OCI-LY1 (cell line): ENCODE data around the gene PCP4L1.

ENCODE experiments used
- H2AFZ ChIP-seq: fragments of 200-600 bp; sonication (generic), shearing (Covaris generic); 2 replicates; pipeline ENCODE4 v1.6.0; 2014; ENCODE audit warnings: antibody characterized with exemption, mild to moderate bottlenecking, low read length
- H3F3A ChIP-seq: fragments of 200-600 bp; sonication (generic), shearing (Covaris generic); 2 replicates; pipeline ENCODE4 v1.6.0; 2014; ENCODE audit warnings: mild to moderate bottlenecking, antibody characterized with exemption, low read length, moderate library complexity; ENCODE audit not compliant: insufficient read depth
- H3K27ac ChIP-seq: fragments of 200-600 bp; sonication (generic); 2 replicates; pipeline ENCODE4 v1.5.1; 2014; ENCODE audit warnings: low read length, mixed run types, mild to moderate bottlenecking, low read depth; ENCODE audit not compliant: poor library complexity, severe bottlenecking
- H3K27me3 ChIP-seq: fragments of 200-600 bp; sonication (generic); 2 replicates; pipeline ENCODE4 v1.6.0; 2014; ENCODE audit warnings: antibody characterized with exemption, mild to moderate bottlenecking, low read length, moderate library complexity; ENCODE audit not compliant: insufficient read depth
- H3K36me3 ChIP-seq: fragments of 200-600 bp; sonication (generic); 2 replicates; pipeline ENCODE4 v1.6.1; 2014; ENCODE audit warnings: mild to moderate bottlenecking, antibody characterized with exemption, low read length, moderate library complexity, mixed read lengths; ENCODE audit not compliant: insufficient read depth
- H3K4me1 ChIP-seq: fragments of 200-600 bp; sonication (generic); 2 replicates; pipeline ENCODE4 v1.5.1; 2014; ENCODE audit warnings: mild to moderate bottlenecking, low read length, moderate library complexity; ENCODE audit not compliant: insufficient read depth, severe bottlenecking
- H3K4me2 ChIP-seq: fragments of 200-600 bp; sonication (generic), shearing (Covaris generic); 2 replicates; pipeline ENCODE4 v1.6.1; 2014; ENCODE audit warnings: low read length
- H3K4me3 ChIP-seq: fragments of 200-600 bp; sonication (generic); 2 replicates; pipeline ENCODE4 v1.5.1; 2014; ENCODE audit warnings: low read length, low read depth, mild to moderate bottlenecking, mixed read lengths; ENCODE audit not compliant: poor library complexity, severe bottlenecking
- H3K79me2 ChIP-seq: fragments of 200-600 bp; shearing (Covaris generic); 2 replicates; pipeline ENCODE4 v1.6.1; 2016; ENCODE audit warnings: mixed run types, low read length, mixed read lengths; ENCODE audit not compliant: insufficient read depth
- H3K9ac ChIP-seq: fragments of 200-600 bp; sonication (generic), shearing (Covaris generic); 2 replicates; pipeline ENCODE4 v1.6.1; 2014; ENCODE audit warnings: mild to moderate bottlenecking, low read length, mixed read lengths
- H3K9me2 ChIP-seq: fragments of 200-600 bp; sonication (generic), shearing (Covaris generic); 2 replicates; pipeline ENCODE4 v1.6.1; 2014; ENCODE audit warnings: low read depth, mild to moderate bottlenecking, low read length, mixed read lengths
- H3K9me3 ChIP-seq: fragments of 200-600 bp; shearing (Covaris generic); 2 replicates; pipeline ENCODE4 v1.6.1; 2014; ENCODE audit warnings: low read length, mixed read lengths
- H4K20me1 ChIP-seq: fragments of 200-600 bp; sonication (generic), shearing (Covaris generic); 2 replicates; pipeline ENCODE4 v1.6.0; 2016; ENCODE audit warnings: mild to moderate bottlenecking, low read length; ENCODE audit not compliant: insufficient read depth
- EZH2 ChIP-seq: fragments of 200-600 bp; sonication (generic), shearing (Covaris generic); IDR thresholded peaks from 2 replicates; pipeline ENCODE4 v1.8.0; 2017; ENCODE audit warnings: borderline replicate concordance, mixed run types, mild to moderate bottlenecking, antibody characterized with exemption, low read length, moderate library complexity, mixed read lengths
- TF ChIP-seq, protein P1 (sequence below): fragments of 200-600 bp; sonication (generic), shearing (Covaris generic); IDR thresholded peaks from 2 replicates; pipeline ENCODE4 v1.5.1; 2017; ENCODE audit warnings: mild to moderate bottlenecking, antibody characterized with exemption, low read length, moderate library complexity, mixed read lengths

Gene PCP4L1

DNA sequence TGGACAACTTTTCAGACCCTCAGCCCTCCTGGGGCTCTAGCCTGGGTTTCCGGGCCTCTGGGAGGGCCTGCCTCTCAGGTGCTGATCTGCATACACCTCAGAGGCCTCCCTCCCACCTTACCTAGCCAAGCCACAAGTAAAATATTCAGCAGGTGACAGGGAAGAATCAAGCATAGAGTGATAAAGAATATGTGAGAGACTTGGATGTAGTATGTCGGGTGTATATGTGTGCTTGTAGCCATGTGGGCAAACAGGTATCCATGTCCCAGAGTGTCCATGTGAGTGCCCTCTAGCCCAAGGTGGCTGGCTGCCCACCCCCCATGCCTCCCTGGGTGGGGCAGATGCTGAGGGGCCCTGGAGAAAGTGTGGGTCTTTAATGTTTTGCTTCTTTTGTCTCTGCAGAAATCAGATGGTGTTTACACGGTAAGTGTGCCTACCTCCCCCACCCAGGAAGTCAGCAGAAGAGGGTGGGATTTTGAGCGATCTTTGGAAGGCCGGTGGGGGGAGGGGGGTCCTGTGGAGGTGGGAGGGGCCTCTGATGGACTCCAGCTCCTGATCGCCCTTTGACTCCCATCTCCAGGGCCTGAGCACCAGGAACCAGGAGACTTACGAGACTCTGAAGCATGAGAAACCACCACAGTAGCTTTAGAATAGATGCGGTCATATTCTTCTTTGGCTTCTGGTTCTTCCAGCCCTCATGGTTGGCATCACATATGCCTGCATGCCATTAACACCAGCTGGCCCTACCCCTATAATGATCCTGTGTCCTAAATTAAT, 40.1 kb upstream of the PCP4L1 start:
- H3F3A ChIP-seq, result no peaks in the 10 kb centered on the region
- H3K9ac ChIP-seq, result no peak overlapping the region
- H3K9me2 ChIP-seq, result no peaks in the 10 kb centered on the region
- no peaks in the 10 kb centered on the region for H4K20me1 ChIP-seq
- H3K27ac ChIP-seq, result no peak overlapping the region
- H3K79me2 ChIP-seq, result no peaks in the 10 kb centered on the region
- no peak overlapping the region; the same call in 1 of the 2 replicates for H3K4me2 ChIP-seq
- H3K36me3 ChIP-seq, result peaks cover 17% of the 10 kb centered on the region
- H3K4me1 ChIP-seq, result peaks cover 20% of the 10 kb centered on the region
- H3K27me3 ChIP-seq, result no peaks in the 10 kb centered on the region
- H3K4me3 ChIP-seq, result no peak overlapping the region
- no peak overlapping the region for H2AFZ ChIP-seq
- TF ChIP-seq, protein P1, sequence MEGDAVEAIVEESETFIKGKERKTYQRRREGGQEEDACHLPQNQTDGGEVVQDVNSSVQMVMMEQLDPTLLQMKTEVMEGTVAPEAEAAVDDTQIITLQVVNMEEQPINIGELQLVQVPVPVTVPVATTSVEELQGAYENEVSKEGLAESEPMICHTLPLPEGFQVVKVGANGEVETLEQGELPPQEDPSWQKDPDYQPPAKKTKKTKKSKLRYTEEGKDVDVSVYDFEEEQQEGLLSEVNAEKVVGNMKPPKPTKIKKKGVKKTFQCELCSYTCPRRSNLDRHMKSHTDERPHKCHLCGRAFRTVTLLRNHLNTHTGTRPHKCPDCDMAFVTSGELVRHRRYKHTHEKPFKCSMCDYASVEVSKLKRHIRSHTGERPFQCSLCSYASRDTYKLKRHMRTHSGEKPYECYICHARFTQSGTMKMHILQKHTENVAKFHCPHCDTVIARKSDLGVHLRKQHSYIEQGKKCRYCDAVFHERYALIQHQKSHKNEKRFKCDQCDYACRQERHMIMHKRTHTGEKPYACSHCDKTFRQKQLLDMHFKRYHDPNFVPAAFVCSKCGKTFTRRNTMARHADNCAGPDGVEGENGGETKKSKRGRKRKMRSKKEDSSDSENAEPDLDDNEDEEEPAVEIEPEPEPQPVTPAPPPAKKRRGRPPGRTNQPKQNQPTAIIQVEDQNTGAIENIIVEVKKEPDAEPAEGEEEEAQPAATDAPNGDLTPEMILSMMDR, result no peak
- no peak for TF ChIP-seq EZH2
- H3K9me3 ChIP-seq, result no peaks in the 10 kb centered on the region

DNA sequence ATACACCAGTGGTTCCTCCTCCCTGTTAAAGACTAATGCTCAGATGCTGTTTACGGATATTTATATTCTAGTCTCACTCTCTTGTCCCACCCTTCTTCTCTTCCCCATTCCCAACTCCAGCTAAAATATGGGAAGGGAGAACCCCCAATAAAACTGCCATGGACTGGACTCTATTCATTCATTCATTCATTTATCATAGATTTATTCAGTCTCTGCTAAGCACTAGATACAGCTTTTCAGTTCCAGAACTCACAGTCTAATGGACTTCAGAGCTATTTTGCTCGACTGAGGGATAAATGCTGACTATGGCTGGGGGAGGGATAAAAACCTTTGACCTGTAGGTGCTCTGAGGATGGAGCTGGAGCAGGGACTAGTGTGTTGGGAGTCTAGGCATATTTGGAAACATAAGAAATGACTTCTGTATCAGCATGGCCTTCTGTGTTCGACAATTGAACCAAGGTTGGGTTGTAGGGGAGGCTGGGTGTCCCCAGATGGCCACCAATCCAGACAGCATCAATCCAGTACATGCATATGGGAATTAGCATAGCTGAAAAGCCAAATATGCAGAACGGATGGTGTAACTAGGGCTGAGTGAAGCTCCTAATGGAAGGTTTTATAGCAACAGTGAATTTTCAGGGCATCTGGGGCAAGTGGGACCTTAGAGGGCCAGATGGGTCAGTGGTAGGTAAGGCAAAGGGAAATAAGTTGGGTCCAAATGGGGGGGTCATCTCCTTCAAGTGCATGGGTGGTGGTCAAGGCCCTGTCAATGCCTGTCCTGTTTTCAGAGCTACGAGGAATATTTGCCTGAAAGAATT, 39.3 kb upstream of the PCP4L1 start:
- Histone ChIP-seq H3K27ac (no peak overlapping the region), H3K9me3 (no peaks in the 10 kb centered on the region), H3K4me2 (no peak overlapping the region), H3K4me1 (peaks cover 20% of the 10 kb centered on the region), H3K79me2 (no peaks in the 10 kb centered on the region), H3K9me2 (no peaks in the 10 kb centered on the region), H4K20me1 (no peaks in the 10 kb centered on the region), H2AFZ (no peak overlapping the region), H3K36me3 (peaks cover 9% of the 10 kb centered on the region), H3K4me3 (no peak overlapping the region), H3K9ac (no peak overlapping the region), H3F3A (no peaks in the 10 kb centered on the region), H3K27me3 (no peaks in the 10 kb centered on the region)
- TF ChIP-seq EZH2, result no peak
- TF ChIP-seq, protein P1, result no peak

DNA sequence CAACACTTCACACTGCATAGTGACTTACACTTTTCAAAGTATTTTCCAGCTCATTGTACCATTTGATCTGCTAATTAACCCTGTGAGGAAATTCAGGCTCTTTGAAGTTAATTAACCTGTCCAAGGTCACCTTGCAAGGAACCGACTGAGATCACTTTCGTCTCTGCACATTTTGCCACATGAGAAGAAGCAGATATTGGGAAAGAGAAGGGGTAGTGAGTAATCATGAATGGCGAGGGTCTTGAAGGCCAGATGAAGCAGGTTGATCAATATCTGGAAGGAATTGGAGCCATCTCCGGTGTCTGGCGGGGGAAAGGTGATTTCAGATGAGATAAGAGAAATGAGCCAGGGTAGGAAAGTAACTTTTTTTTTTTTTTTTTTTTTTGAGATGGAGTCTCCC, 38.5 kb upstream of the PCP4L1 start:
- TF ChIP-seq, protein P1, result no peak
- no peak for TF ChIP-seq EZH2
- Histone ChIP-seq H3K4me3 (no peak overlapping the region), H3K4me2 (no peak overlapping the region), H3F3A (no peaks in the 10 kb centered on the region), H2AFZ (no peak overlapping the region), H3K9me2 (no peaks in the 10 kb centered on the region), H3K36me3 (peaks cover 3% of the 10 kb centered on the region; the same call in 1 of the 2 replicates), H3K9ac (no peak overlapping the region), H3K79me2 (no peaks in the 10 kb centered on the region), H3K9me3 (no peaks in the 10 kb centered on the region), H4K20me1 (no peaks in the 10 kb centered on the region), H3K4me1 (peaks cover 22% of the 10 kb centered on the region), H3K27me3 (no peaks in the 10 kb centered on the region), H3K27ac (no peak overlapping the region)
